ENCODE measurements around the gene SHANK1.

SHANK1 gene

DNA sequence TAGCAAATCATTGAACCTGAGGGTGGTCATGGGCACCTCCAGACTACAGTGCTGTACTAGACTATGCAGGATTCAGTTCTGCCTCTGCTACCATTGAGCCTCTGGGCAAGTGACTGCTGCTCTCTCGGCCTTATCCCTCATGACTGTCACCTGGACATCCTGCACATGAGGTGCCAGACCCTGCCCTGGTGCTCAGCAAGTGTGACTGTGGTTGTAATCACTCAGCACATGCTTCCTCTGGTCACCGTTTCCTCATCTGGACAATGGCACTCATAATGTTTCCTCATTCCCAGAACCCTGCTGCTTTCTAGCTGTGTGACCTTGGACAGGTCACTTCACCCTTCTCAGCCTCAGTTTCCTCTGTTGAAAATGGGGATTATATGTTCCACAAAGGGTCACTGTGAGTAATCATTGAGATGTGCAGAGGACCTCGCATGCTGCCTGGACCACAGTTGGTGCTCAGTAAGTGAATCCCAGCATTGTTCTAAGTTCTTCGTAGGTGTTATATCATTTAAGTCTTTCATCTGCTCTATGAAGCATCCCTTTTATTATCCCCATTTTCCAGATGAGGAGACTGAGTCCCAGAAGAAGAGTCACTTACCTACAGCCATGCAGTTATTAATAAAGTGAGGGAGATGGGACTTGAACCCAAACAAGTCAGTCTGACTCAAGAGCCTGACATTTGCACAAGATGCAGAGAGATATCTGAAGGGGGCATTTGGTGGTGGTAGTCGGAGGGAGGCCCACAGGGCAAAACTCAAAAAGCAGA lies 83.1 kb downstream of the SHANK1 start:
- in situ Hi-C loops (cut with HindIII; ENCODE audit: low pct_ligation_motif_present, low sequenced_read_pairs), result no loop called here
- peaks cover 24% of the 10 kb centered on the region for H3K27me3 ChIP-seq (replicated peaks)
- TF ChIP-seq, protein P1, sequence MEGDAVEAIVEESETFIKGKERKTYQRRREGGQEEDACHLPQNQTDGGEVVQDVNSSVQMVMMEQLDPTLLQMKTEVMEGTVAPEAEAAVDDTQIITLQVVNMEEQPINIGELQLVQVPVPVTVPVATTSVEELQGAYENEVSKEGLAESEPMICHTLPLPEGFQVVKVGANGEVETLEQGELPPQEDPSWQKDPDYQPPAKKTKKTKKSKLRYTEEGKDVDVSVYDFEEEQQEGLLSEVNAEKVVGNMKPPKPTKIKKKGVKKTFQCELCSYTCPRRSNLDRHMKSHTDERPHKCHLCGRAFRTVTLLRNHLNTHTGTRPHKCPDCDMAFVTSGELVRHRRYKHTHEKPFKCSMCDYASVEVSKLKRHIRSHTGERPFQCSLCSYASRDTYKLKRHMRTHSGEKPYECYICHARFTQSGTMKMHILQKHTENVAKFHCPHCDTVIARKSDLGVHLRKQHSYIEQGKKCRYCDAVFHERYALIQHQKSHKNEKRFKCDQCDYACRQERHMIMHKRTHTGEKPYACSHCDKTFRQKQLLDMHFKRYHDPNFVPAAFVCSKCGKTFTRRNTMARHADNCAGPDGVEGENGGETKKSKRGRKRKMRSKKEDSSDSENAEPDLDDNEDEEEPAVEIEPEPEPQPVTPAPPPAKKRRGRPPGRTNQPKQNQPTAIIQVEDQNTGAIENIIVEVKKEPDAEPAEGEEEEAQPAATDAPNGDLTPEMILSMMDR (IDR thresholded peaks at IDR 0.05; ENCODE audit: low read depth, low read length, missing control alignments), result no peak

DNA sequence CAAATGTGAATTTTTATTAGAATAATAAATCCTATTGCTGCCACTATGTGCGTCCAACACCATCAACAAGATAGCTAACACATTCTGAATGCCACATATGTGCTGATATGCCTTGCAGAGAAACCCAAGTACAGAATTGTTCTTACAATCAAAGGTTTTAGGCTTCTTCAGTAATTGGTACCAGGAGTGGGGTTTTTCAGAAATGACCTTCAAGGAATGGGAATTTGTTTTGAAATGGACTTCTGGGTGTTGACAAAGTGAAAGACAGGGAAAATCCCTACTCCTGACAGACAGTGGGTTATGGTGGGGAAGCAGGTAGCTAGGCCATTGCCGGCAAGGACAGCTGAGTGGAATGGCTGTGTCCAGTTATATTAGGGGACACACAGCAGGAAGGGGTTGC lies 85.6 kb downstream of the SHANK1 start:
- TF ChIP-seq, protein P1 (IDR thresholded peaks at IDR 0.05; ENCODE audit: low read depth, low read length, missing control alignments), result no peak
- DNase-seq, result no peak
- Histone ChIP-seq H3K4me3 (ENCODE audit: low read depth, low read length) (no peak overlapping the region), H3K27ac (no peak overlapping the region), H3K36me3 (replicated peaks) (no peaks in the 10 kb centered on the region), H3K27me3 (replicated peaks) (peaks cover 9% of the 10 kb centered on the region)
- in situ Hi-C loops (cut with HindIII; ENCODE audit: low pct_ligation_motif_present, low sequenced_read_pairs), result no loop called here

More for the DNA sequence above, 83.1 kb downstream of the SHANK1 start:
- Histone ChIP-seq H3K4me3 (ENCODE audit: low read depth, low read length) (no peak overlapping the region), H3K27ac (no peak overlapping the region), H3K36me3 (replicated peaks) (no peaks in the 10 kb centered on the region)
- no peak for DNase-seq

DNA sequence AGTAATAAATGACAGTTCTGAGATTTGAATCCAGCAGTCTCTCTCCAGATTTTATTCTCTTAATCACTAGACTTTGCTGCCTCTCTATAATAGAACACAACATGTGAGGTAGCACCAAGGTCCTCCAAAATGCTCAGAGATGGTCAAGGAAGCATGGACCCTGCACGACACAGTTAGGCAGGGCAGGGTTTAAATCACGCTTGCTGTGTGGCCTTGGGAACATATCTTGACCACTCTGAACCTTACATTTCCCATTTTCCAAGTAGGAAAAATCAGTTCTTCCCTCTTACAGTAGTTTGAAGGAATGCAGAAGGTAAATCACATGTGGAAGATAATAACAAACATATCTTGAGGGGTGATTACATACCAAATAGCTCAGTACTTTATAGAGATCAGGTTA lies 86.2 kb downstream of the SHANK1 start:
- TF ChIP-seq, protein P1 (IDR thresholded peaks at IDR 0.05; ENCODE audit: low read depth, low read length, missing control alignments), result no peak
- in situ Hi-C loops (cut with HindIII; ENCODE audit: low pct_ligation_motif_present, low sequenced_read_pairs), result no loop called here
- DNase-seq, result no peak
- no peaks in the 10 kb centered on the region for H3K36me3 ChIP-seq (replicated peaks)
- no peak overlapping the region for H3K27ac ChIP-seq
- H3K4me3 ChIP-seq (ENCODE audit: low read depth, low read length), result no peak overlapping the region
- H3K27me3 ChIP-seq (replicated peaks), result peaks cover 3% of the 10 kb centered on the region

DNA sequence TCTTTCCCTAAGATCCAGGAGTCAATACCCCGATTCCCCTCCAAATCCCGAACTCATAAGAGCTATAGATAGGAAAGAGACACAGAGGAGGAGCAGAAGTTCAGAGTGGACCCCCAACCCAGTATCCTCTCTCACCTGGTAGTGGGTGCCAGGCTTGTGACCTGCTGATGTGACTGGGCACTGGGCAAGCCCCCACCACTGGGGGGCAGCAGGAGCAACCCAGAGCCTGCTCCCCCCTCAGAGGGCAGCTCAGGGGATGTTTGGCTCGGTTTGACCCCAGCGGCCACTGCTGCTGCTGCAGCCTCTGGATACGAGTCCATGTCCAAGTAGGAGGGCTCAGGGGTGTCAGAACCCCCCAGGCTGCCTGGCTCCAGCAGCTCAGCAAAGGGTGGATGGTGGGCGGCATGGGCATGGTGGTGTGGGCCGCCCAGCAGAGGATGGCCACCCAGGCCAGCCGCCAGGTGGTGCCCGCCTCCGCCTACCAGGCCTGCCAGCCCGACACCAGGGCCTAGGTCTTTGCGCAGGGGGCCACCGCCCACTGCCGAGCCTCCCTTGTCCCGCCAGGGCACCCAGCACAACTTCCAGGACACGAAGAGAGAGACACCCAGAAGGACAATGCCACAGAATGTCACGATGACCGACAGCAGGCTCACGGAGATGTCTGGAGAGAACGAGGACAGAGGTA lies 87.3 kb downstream of the SHANK1 start:
- DNase-seq, result no peak
- Histone ChIP-seq H3K27ac (no peak overlapping the region), H3K36me3 (replicated peaks) (no peaks in the 10 kb centered on the region), H3K4me3 (ENCODE audit: low read depth, low read length) (no peak overlapping the region), H3K27me3 (replicated peaks) (no peaks in the 10 kb centered on the region)
- TF ChIP-seq, protein P1 (IDR thresholded peaks at IDR 0.05; ENCODE audit: low read depth, low read length, missing control alignments), result no peak
- in situ Hi-C loops (cut with HindIII; ENCODE audit: low pct_ligation_motif_present, low sequenced_read_pairs), result no loop called here

DNA sequence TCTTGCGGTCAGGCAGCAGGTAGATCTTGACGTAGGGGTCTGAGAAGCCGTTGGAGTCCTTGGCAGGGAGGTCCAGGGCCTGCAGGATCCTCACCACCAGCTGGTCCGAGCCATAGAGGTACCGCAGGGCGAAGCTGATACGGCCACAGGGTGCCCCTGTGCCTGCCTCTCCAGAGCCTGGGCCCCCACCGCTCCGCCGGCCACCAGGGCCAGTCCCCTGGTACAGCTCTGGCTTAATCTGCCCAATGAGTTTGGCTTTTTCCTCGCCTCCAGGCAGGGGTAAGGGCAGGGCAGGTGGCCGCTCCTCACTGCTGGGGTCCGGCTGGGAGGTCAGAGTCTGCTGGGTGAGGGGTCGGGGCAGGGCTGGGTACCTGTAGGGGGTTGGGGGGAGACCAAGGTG lies 89.8 kb downstream of the SHANK1 start:
- TF ChIP-seq, protein P1 (IDR thresholded peaks at IDR 0.05; ENCODE audit: low read depth, low read length, missing control alignments), result no peak
- no peak overlapping the region for H3K4me3 ChIP-seq (ENCODE audit: low read depth, low read length)
- in situ Hi-C loops (cut with HindIII; ENCODE audit: low pct_ligation_motif_present, low sequenced_read_pairs), result no loop called here
- no peaks in the 10 kb centered on the region for H3K27me3 ChIP-seq (replicated peaks)
- H3K27ac ChIP-seq, result no peak overlapping the region
- no peaks in the 10 kb centered on the region for H3K36me3 ChIP-seq (replicated peaks)
- no peak for DNase-seq

Data from brain microvascular endothelial cell (primary cell).